ENCODE measurements around the gene NUDT4.

- TF ChIP-seq TEAD4 (IDR thresholded peaks at IDR 0.05; ENCODE audit: low read depth, low read length) = no peak
- no peak; the same call in 1 of the 2 replicates for TF ChIP-seq TAF1 (IDR thresholded peaks at IDR 0.05; ENCODE audit: low read depth, low read length)
- TF ChIP-seq SAP30 (IDR thresholded peaks at IDR 0.05; ENCODE audit: insufficient read depth, insufficient replicate concordance, low read length) = no peak
- no peak for TF ChIP-seq RBBP5 (IDR thresholded peaks at IDR 0.05; ENCODE audit: borderline replicate concordance, low read depth, low read length)
- TF ChIP-seq CBX5 (IDR thresholded peaks at IDR 0.05; ENCODE audit: low read depth, low read length) = no peak
- TF ChIP-seq CTCF (IDR thresholded peaks at IDR 0.05; ENCODE audit: control extremely low read depth in 1 of 3, insufficient read depth in 1 of 3, low read depth in 1 of 3, low read length in 3 of 3) = no peak
- TF ChIP-seq POLR2AphosphoS5 (IDR thresholded peaks at IDR 0.05; ENCODE audit: low read depth, low read length) = no peak
These were observed 65.0 kb downstream of the NUDT4 start for GRCh38 chr12:93442411-93443340.

Measured in H1 (cell line).